Tibial nerve (tissue), 3 donors: ENCODE measurements around the gene ANO6.

ENCODE experiments used
- EP300 ChIP-seq, 2 donors: sonication (generic); formaldehyde crosslinking; IDR thresholded peaks; one replicate each; pipeline ENCODE4 v1.6.1; 2017; ENCODE audit warnings: antibody characterized with exemption in 2 of 2, mild to moderate bottlenecking in 1 of 2
- POLR2A ChIP-seq, 2 donors: fragments of 450-650 bp; IDR thresholded peaks; one replicate each; pipeline ENCODE4 v1.6.1; 2017; ENCODE audit warnings: antibody characterized with exemption in 2 of 2, mild to moderate bottlenecking in 2 of 2, moderate library complexity in 2 of 2

DNA sequence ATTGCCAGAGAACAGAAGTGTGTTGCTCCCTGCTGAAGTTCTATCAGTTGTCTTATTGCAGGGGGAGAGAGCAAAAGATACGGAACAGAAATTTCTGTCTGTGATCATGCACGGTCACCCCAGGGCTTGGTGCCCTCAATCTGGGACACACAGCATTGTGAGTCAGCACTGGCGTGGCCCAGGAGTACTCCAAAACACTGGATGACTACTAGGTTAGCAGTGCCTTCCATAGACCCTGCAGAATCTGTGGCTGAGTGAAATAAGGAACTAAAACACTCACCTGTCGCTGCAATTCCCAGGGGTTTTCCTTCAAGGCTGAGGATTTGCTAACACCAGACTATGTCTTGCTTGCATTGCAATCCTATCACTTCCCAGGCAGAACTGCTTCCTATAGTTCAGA lies 165.5 kb downstream of the ANO6 start:
- no peak for TF ChIP-seq POLR2A (IDR thresholded peaks at IDR 0.05)
- TF ChIP-seq EP300 (IDR thresholded peaks at IDR 0.05), result no peak
